Measurements from ENCODE around the gene TMPRSS5.

Gene TMPRSS5

DNA sequence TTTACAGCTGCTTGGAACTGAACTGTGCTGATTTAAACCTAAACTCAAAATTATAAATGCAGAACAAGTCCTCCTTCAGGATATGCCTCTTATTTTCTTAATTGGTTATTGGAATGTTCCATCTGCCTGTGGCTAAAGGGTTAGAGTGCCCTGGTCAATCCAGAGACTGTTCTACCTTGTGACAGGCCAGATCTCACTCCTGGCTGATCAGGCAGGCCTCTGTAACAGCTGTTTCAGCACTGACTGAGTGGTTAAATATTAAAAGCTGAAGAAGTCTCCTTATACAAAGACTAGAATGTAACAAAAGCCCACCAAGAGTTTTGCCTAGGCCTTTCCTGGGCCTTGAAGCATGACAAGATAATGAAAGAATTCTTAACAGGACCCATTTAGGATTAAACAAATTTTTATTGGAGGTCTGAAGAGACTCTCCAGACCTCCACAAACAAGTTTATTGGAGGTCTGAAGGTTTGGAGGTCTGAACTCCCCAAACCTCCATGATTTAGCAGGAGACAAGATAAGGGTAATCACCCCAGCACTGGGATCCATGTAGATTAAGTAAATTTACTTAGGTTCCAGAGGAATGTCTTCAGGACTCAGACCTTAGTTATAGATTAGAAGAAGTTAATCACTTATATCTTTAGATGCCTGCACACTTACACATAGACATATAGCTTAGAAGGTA, 35.8 kb downstream of the TMPRSS5 start:
- FAIRE-seq (no peak), DNase-seq (ENCODE audit: insufficient read length, low spot score) (no peak)
- TF ChIP-seq, protein P1, sequence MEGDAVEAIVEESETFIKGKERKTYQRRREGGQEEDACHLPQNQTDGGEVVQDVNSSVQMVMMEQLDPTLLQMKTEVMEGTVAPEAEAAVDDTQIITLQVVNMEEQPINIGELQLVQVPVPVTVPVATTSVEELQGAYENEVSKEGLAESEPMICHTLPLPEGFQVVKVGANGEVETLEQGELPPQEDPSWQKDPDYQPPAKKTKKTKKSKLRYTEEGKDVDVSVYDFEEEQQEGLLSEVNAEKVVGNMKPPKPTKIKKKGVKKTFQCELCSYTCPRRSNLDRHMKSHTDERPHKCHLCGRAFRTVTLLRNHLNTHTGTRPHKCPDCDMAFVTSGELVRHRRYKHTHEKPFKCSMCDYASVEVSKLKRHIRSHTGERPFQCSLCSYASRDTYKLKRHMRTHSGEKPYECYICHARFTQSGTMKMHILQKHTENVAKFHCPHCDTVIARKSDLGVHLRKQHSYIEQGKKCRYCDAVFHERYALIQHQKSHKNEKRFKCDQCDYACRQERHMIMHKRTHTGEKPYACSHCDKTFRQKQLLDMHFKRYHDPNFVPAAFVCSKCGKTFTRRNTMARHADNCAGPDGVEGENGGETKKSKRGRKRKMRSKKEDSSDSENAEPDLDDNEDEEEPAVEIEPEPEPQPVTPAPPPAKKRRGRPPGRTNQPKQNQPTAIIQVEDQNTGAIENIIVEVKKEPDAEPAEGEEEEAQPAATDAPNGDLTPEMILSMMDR (IDR thresholded peaks at IDR 0.05; ENCODE audit: insufficient read depth, missing control alignments) = no peak

DNA sequence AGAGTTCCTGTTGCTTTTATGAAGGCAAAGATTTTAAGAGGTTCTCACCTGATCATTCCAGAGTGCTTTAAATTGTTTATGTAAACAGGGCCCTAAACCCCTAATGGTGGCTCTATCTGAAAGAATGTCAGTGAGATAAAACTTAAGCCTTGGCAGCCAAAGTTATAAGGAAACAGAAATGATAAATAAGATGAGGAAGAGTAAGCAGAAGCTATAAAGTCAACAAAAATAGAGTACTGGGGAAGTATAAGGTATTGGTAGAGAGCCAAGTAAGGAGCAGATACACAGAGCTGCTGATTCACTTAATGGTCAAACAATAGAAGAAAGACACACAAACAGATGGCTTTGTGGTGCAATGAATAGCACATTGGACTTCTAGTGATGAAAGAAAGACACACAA, 37.9 kb downstream of the TMPRSS5 start:
- DNase-seq (ENCODE audit: insufficient read length, low spot score) (no peak), FAIRE-seq (no peak)

DNA sequence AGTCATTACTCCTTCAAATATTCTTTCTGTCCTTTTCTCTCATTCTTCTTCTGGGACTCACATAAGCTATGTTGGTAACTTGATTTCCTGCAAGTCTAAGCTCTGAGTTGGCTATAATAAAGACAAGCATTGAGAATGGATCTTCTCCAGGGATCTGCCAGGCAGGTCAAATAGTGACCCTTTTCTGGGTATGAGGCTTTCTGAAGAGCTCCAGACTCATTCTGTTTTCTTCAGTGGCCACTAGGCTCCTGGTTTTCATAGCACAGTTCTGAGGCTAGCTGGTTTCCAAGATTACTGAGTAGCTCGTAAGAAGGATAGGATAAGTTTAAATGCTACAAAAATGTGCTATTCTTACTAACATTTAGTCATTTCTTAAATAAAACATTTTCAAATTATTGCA, 38.3 kb downstream of the TMPRSS5 start:
- DNase-seq (ENCODE audit: insufficient read length, low spot score) (no peak), FAIRE-seq (no peak)
- TF ChIP-seq, protein P1 (IDR thresholded peaks at IDR 0.05; ENCODE audit: insufficient read depth, missing control alignments) = no peak

More for the DNA sequence above, 37.9 kb downstream of the TMPRSS5 start:
- TF ChIP-seq, protein P1 (IDR thresholded peaks at IDR 0.05; ENCODE audit: insufficient read depth, missing control alignments) = no peak

DNA sequence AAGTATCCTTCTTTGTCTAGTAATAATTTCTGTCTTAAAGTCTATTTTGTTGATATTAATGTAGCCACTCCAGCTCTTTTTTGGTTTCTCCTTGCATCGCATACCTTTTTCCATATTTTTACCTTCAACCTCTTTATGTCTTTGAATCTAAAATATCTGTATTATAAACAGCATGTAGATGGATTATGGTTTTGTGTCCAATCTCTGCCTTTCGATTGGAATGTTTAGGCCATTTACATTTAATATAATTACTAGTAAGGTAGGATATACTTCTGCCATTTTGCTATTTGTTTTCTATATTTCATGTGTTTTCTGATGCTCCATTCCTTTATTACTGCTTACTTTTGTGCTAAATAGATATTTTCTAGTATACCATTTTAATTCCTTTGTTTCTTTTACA, 39.5 kb downstream of the TMPRSS5 start:
- TF ChIP-seq, protein P1 (IDR thresholded peaks at IDR 0.05; ENCODE audit: insufficient read depth, missing control alignments) = no peak
- FAIRE-seq = no peak
- no peak for DNase-seq (ENCODE audit: insufficient read length, low spot score)

DNA sequence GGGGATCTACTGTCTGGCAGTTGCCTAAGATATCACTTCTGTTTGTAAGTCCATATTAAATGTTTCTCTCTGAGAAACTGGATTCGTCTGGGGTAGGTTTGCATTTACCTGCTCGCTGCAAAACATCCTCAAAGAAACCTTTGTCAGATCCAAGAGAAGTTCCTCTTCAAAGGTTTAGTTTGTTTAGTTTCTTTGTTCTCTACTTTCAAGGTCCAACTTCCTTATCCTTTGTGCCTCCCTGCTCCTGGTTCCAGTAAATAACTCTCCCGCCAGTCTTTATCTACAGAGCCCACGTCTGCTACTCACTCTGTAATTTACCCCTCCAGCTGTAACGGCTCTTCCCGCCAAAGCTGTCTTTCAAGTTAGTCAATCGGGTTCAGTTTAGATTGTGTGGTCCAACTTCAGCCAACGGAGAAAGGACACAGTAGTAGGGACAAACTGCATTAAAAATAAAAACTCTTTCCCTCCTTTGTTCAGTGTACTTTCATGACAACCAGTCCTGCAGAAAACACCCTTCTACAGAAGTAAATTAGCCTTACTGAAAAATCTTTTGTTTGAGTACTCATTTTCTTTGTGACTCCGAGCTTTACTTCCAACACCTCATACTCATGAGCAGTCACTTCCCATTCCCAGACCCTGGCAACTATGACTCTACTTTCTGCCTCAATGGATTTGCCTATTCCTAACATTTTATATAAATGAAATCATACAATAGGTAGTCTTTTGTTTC, 41.0 kb downstream of the TMPRSS5 start:
- no peak for DNase-seq (ENCODE audit: insufficient read length, low spot score)
- FAIRE-seq = no peak
- TF ChIP-seq, protein P1 (IDR thresholded peaks at IDR 0.05; ENCODE audit: insufficient read depth, missing control alignments) = no peak

DNA sequence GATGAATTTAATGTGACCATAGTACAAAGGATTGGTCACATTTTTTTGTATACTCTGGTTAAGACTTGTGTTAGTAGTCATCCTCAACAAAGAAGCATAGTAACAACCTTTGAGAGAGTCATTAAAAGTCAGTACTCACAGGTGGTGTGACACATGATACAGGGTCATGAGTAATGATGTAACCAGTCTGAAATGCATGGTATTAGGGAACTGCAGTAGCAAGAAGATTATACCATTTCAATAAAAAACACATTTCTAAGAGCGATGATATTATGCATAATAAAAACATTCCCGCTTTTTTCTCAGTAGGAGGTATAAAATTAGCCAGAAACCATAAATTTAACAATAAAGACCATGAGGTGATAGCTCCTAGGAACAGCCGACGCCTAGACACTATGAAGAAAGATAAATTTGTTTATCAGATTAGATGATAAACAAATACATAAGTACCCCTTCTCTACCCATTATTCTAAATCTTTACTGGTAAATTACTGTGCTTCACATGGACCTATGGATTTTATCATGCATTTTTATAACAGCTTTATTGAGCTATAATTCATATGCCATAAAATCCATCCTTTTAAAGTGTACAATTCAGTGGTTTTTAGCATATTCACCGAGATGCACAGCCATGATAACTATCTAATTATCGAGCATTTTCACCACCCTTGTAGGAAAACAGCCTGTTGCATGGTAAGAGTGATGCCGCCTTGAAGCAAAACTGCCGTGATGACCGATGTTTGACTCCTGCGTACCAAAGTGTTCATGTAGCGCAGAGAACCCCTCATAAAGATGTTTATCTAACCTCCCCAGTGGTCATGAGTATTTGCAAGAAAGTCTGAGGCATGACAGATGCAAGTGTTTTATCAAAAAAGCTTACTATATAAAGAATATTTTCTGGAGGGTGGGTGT, 41.8 kb downstream of the TMPRSS5 start:
- no peak for DNase-seq (ENCODE audit: insufficient read length, low spot score)

More for the DNA sequence above, 41.8 kb downstream of the TMPRSS5 start:
- TF ChIP-seq, protein P1 (IDR thresholded peaks at IDR 0.05; ENCODE audit: insufficient read depth, missing control alignments) = no peak
- no peak for FAIRE-seq
